HL-60 (cell line): ENCODE results near the gene TAOK2.

ENCODE experiments used
- GABPA ChIP-seq: IDR thresholded peaks from 2 replicates; pipeline ENCODE4 v1.6.1; 2012; ENCODE audit warnings: low read depth
- POLR2AphosphoS5 ChIP-seq: IDR thresholded peaks from 2 replicates; pipeline ENCODE4 v1.6.1; 2012; ENCODE audit warnings: low read depth
- TF ChIP-seq, protein P1 (sequence below): IDR thresholded peaks from one replicate; pipeline ENCODE4 v1.5.1; 2011; ENCODE audit warnings: low read length, control low read depth, inconsistent platforms; ENCODE audit not compliant: insufficient read depth
- TF ChIP-seq, protein P2 (sequence below): IDR thresholded peaks from 2 replicates; pipeline ENCODE4 v1.6.1; 2012; ENCODE audit warnings: low read depth; ENCODE audit not compliant: insufficient replicate concordance

DNA sequence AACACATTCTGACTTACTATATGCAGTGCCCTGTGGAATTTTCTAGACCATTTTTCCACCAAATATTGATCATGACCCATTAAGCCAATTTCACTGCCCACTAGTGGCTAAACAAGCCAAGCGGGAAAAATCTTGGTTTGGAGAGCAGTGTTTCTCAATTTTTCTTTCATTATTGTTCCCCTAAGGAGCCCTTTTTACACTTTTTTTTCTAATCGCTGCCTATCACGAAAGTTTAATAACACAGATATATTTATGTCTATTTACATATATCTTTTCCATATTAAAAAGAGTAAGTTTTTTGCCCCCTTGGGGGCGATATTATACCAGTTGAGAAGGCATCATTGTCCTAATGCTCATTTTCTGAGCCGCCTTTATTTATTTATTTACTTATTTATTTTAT lies 68.2 kb downstream of the TAOK2 start:
- TF ChIP-seq, protein P1, sequence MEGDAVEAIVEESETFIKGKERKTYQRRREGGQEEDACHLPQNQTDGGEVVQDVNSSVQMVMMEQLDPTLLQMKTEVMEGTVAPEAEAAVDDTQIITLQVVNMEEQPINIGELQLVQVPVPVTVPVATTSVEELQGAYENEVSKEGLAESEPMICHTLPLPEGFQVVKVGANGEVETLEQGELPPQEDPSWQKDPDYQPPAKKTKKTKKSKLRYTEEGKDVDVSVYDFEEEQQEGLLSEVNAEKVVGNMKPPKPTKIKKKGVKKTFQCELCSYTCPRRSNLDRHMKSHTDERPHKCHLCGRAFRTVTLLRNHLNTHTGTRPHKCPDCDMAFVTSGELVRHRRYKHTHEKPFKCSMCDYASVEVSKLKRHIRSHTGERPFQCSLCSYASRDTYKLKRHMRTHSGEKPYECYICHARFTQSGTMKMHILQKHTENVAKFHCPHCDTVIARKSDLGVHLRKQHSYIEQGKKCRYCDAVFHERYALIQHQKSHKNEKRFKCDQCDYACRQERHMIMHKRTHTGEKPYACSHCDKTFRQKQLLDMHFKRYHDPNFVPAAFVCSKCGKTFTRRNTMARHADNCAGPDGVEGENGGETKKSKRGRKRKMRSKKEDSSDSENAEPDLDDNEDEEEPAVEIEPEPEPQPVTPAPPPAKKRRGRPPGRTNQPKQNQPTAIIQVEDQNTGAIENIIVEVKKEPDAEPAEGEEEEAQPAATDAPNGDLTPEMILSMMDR: peak; percentile 8
- TF ChIP-seq, protein P2, sequence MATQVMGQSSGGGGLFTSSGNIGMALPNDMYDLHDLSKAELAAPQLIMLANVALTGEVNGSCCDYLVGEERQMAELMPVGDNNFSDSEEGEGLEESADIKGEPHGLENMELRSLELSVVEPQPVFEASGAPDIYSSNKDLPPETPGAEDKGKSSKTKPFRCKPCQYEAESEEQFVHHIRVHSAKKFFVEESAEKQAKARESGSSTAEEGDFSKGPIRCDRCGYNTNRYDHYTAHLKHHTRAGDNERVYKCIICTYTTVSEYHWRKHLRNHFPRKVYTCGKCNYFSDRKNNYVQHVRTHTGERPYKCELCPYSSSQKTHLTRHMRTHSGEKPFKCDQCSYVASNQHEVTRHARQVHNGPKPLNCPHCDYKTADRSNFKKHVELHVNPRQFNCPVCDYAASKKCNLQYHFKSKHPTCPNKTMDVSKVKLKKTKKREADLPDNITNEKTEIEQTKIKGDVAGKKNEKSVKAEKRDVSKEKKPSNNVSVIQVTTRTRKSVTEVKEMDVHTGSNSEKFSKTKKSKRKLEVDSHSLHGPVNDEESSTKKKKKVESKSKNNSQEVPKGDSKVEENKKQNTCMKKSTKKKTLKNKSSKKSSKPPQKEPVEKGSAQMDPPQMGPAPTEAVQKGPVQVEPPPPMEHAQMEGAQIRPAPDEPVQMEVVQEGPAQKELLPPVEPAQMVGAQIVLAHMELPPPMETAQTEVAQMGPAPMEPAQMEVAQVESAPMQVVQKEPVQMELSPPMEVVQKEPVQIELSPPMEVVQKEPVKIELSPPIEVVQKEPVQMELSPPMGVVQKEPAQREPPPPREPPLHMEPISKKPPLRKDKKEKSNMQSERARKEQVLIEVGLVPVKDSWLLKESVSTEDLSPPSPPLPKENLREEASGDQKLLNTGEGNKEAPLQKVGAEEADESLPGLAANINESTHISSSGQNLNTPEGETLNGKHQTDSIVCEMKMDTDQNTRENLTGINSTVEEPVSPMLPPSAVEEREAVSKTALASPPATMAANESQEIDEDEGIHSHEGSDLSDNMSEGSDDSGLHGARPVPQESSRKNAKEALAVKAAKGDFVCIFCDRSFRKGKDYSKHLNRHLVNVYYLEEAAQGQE: no peak
- TF ChIP-seq POLR2AphosphoS5 (no peak), GABPA (no peak)
